HL-60/S4 treated with retinoic acid at 250 ng/mL for 4 days and 3 days (cell line): ENCODE results near the gene STK25.
"Not testable (repeated sequence)": the region's sequence is repeated elsewhere in the genome, so short reads cannot be mapped to it uniquely, and the experiment has no call there.

Experiments used
- in situ Hi-C: fragments of 300-500 bp; cut with MboI; formaldehyde crosslinking; loops from 2 replicates; pipeline ENCODE4 v1.7.0; 2022; ENCODE audit warnings: low sequenced_read_pairs

The STK25 gene

GRCh38 chr2:241509155-241509784, 886 bp upstream of the STK25 start:
- in situ Hi-C loops, result no loop called here

- in situ Hi-C loops, result no loop called here
These were observed 749 bp downstream of the STK25 start for GRCh38 chr2:241507430-241508239.

- in situ Hi-C loops, result no loop called here
These were observed 1.5 kb downstream of the STK25 start for GRCh38 chr2:241506793-241507429.

- in situ Hi-C loops, result not testable (repeated sequence)
These were observed 2.1 kb downstream of the STK25 start for GRCh38 chr2:241506317-241506716.

GRCh38 chr2:241505781-241506201, 2.6 kb downstream of the STK25 start:
- in situ Hi-C loops, result no loop called here

- in situ Hi-C loops, result no loop called here
These were observed 3.2 kb downstream of the STK25 start for GRCh38 chr2:241505086-241505780.

GRCh38 chr2:241503776-241504392, 4.5 kb downstream of the STK25 start:
- in situ Hi-C loops, result no loop called here

- in situ Hi-C loops, result no loop called here
These were observed 6.1 kb downstream of the STK25 start for GRCh38 chr2:241502281-241502680.

- in situ Hi-C loops, result no loop called here
These were observed 6.8 kb downstream of the STK25 start for GRCh38 chr2:241501551-241501950.

- in situ Hi-C loops, result no loop called here
These were observed 7.3 kb downstream of the STK25 start for GRCh38 chr2:241501099-241501541.

- in situ Hi-C loops, result no loop called here
These were observed 7.9 kb downstream of the STK25 start for GRCh38 chr2:241500431-241500975.

- in situ Hi-C loops, result no loop called here
These were observed 8.4 kb downstream of the STK25 start for GRCh38 chr2:241500016-241500415.

GRCh38 chr2:241499146-241499965, 9.0 kb downstream of the STK25 start:
- in situ Hi-C loops, result no loop called here

GRCh38 chr2:241498115-241499070, 10.0 kb downstream of the STK25 start:
- in situ Hi-C loops, result no loop called here

GRCh38 chr2:241496904-241497877, 11.2 kb downstream of the STK25 start:
- in situ Hi-C loops, result no loop called here

- in situ Hi-C loops, result no loop called here
These were observed 12.2 kb downstream of the STK25 start for GRCh38 chr2:241496003-241496707.
